CD4-positive, CD25-positive, alpha-beta regulatory T cell (primary cell): ENCODE results near the gene TADA3. TPM values are rescaled to one million over a fixed set of nuclear protein-coding genes. Genes with fewer than 3 reads are reported as not detected.

ENCODE experiments used
- ATAC-seq, 2 donors: fragments of 150-1000 bp; cut with Tn5 transposase; one replicate each; pipeline ENCODE4 v1.10.0; 2021; ENCODE audit warnings: low read depth in 2 of 2, moderate number of reproducible peaks in 2 of 2, moderate library complexity in 1 of 2
- DNase-seq, 3 donors: peaks; one replicate each; pipeline versions ENCODE4 v3.0.0 to v3.0.0-alpha.2; 2012 to 2022; ENCODE audit warnings: mixed read lengths in 1 of 3
- H3K27ac ChIP-seq: one replicate; pipeline ENCODE4 v1.7.0; 2013; ENCODE audit warnings: mild to moderate bottlenecking, low read length; ENCODE audit not compliant: insufficient read depth, poor library complexity, severe bottlenecking
- H3K27me3 ChIP-seq: one replicate; pipeline ENCODE4 v1.7.0; 2013; ENCODE audit warnings: low read length; ENCODE audit not compliant: control insufficient read depth, insufficient read depth
- H3K36me3 ChIP-seq: one replicate; pipeline ENCODE4 v1.7.0; 2013; ENCODE audit warnings: mild to moderate bottlenecking, low read length, moderate library complexity; ENCODE audit not compliant: control insufficient read depth, insufficient read depth
- H3K4me1 ChIP-seq: 2 replicates; pipeline ENCODE4 v1.7.0; 2013; ENCODE audit warnings: mild to moderate bottlenecking, low read length; ENCODE audit not compliant: insufficient read depth, control insufficient read depth, poor library complexity, severe bottlenecking
- H3K4me3 ChIP-seq: one replicate; pipeline ENCODE4 v1.7.0; 2013; ENCODE audit warnings: low read depth, mild to moderate bottlenecking, low read length, moderate library complexity
- H3K9me3 ChIP-seq, 2 experiments: 1 replicate in 1 of 2; 2 replicates in 1 of 2; pipeline ENCODE4 v1.7.0; 2013; ENCODE audit warnings: low read length in 2 of 2, mild to moderate bottlenecking in 1 of 2, moderate library complexity in 1 of 2; ENCODE audit not compliant: control insufficient read depth in 2 of 2
- H3K27ac Mint-ChIP-seq, 3 donors: one replicate each; pipeline ENCODE4 v1.8.0; 2020 to 2022; ENCODE audit warnings: mild to moderate bottlenecking in 3 of 3, mixed read lengths in 3 of 3, moderate library complexity in 2 of 3
- H3K27me3 Mint-ChIP-seq: one replicate; pipeline ENCODE4 v1.8.0; 2022; ENCODE audit warnings: mild to moderate bottlenecking, mixed read lengths
- H3K36me3 Mint-ChIP-seq: one replicate; pipeline ENCODE4 v1.8.0; 2020; ENCODE audit warnings: mixed read lengths
- H3K4me1 Mint-ChIP-seq, 4 donors: one replicate each; pipeline ENCODE4 v1.8.0; 2020 to 2022; ENCODE audit warnings: mixed read lengths in 4 of 4, mild to moderate bottlenecking in 1 of 4
- H3K4me3 Mint-ChIP-seq, 4 donors: one replicate each; pipeline ENCODE4 v1.8.0; 2020 to 2022; ENCODE audit warnings: mild to moderate bottlenecking in 4 of 4, mixed read lengths in 4 of 4, moderate library complexity in 3 of 4
- H3K9me3 Mint-ChIP-seq, 7 donors: one replicate each; pipeline ENCODE4 v1.8.0; 2020 to 2022; ENCODE audit warnings: mixed read lengths in 7 of 7, mild to moderate bottlenecking in 3 of 7, moderate library complexity in 2 of 7
- polyA plus RNA-seq, 4 donors: library from polyadenylated mRNA; unstranded; fragments of 300-500 nt; fragmentation: Illumina TruSeq; gene quantifications; one replicate each; pipeline ENCODE4 v1.2.3, GENCODE V29; 2021
- total RNA-seq: library from RNA; stranded (reverse); gene quantifications from one replicate; pipeline ENCODE4 v1.2.3, GENCODE V29; 2022

TADA3 gene
- total and polyA plus RNA-seq, 5 donors from 2014 or later, result 44.7 to 69.0 (median 59.8) TPM

DNA sequence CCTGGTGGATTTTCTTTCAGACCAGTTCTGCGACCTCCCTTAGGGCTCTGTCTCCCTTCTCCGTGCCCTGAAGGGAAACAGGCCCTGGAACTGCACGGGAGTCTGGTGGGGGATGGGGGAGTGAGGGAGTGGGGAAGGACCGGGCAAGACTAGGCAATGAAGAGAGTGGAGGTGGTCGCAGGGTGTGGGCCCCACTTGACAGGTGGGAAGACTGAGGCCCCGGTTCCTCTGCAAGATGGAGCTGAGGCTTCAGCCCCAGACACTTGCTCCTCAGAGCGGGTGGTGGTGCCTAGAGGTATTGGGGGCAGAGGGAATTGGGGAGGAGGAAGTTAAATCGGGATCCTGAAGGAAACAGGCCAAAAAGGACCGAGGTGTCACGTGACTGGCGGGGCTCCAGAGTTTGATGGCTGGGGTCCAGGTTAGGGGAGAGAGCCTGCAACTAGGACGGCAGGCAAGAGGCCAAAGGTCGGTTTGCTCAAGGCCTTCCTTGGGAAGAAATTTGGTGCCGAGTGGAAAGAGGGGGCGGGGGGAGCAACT lies 21.9 kb downstream of the TADA3 start:
- Histone ChIP-seq H3K9me3 (no peaks in the 10 kb centered on the region), H3K4me3 (peak overlapping the region; percentile 61), H3K27ac (no peak overlapping the region), H3K27me3 (no peaks in the 10 kb centered on the region), H3K36me3 (no peaks in the 10 kb centered on the region), H3K4me1 (peaks cover 18% of the 10 kb centered on the region)
- Mint-ChIP-seq H3K27me3 (peaks cover 5% of the 10 kb centered on the region), H3K36me3 (peaks cover 7% of the 10 kb centered on the region), H3K27ac (no peak overlapping the region), H3K4me3 (peak overlapping the region; percentile 38 to 82 (median 56)), H3K9me3 (peaks cover 0 to 2% (median 0%) of the 10 kb centered on the region in 7 donors), H3K4me1 (peaks cover 0 to 35% (median 23%) of the 10 kb centered on the region in 4 donors)
- ATAC-seq (no peak), DNase-seq (no peak)

DNA sequence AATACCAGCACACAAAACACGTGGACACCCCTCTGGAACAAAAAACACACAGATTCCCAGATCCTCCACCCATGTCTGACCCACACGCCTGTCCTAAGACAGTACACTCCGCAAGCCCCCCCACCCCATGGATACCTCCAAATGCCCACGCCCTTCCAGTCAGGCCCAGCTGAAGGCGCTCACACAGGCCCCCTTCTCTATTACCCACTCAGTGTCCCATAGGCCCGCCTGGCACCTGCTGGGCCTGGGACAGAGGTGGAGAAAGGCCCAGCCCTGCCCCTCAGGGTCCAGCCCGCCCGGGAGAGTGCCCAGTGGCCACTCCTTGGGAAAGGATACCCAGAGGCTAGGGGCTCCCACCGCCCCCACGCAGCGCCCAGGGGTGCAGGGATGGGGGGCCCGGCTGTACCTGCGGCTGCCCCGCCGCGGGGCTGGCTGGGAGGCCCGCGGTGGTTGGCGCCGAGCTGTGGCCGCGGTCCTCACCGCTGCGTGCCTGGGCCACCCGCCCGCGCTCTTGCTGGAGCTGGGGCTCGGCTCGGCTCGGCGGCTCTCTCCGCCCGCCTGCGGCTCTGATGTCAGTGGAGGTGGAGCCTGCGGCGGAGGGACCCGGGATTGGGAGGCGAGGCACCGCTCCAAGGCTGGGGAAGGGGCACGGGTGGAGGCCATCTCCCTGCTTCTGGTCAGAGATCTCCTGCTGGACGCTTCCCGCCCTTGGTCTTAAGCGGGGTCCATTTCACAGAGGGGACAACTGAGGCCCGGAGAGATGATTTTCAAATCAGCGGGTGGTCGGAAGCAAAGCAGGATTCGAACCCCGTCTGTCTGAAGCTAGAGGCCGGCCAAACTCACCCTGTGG lies 22.6 kb downstream of the TADA3 start, which contains the start of gene CAMK1:
Gene CAMK1 (minus strand): TSS at position 522 of the 850 bp plus-strand sequence. CDS start 2,198 bp downstream, outside the sequence.
- H3K27ac ChIP-seq, result no peak within 1 kb of the TSS
- Mint-ChIP-seq H3K9me3 (peaks cover 0 to 2% (median 0%) of the 10 kb centered on the region in 7 donors), H3K36me3 (peaks cover 11% of the 10 kb centered on the region), H3K27me3 (peaks cover 5% of the 10 kb centered on the region), H3K4me3 (peak within 1 kb of the TSS; percentile 76 to 84 (median 80)), H3K4me1 (peaks cover 0 to 35% (median 21%) of the 10 kb centered on the region in 4 donors), H3K27ac (peak within 1 kb of the TSS; percentile 76 to 92 (median 87))
- H3K4me3 ChIP-seq, result peak within 1 kb of the TSS; percentile 61
- no peaks in the 10 kb centered on the region for H3K36me3 ChIP-seq
- no peaks in the 10 kb centered on the region for H3K27me3 ChIP-seq
- ATAC-seq, result peak; percentile 90
- H3K4me1 ChIP-seq, result peaks cover 18% of the 10 kb centered on the region
- peak; percentile 23 to 63 (median 42) for DNase-seq
- no peaks in the 10 kb centered on the region for H3K9me3 ChIP-seq

DNA sequence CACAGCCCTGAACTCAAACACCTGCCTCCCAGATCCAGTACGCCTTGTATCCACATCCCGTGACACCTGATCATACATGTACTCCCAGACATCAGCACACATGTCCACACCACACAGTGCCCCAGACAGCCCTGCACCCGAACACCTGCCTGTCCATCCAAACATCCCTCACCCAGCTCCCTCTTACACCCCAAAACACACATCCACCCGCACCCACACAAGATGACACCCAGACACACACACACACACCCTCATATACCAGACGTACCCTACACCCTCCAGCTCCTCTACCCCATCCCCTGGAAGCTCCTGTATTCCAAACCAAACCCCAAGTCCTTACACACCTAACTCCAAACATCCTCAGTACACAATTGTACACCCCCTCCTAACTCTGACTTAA lies 23.3 kb downstream of the TADA3 start:
- peak overlapping the region; percentile 51 for H3K4me3 ChIP-seq
- peaks cover 0 to 35% (median 21%) of the 10 kb centered on the region in 4 donors for H3K4me1 Mint-ChIP-seq
- no peaks in the 10 kb centered on the region for H3K36me3 ChIP-seq
- peak overlapping the region; percentile 76 to 84 (median 80) for H3K4me3 Mint-ChIP-seq
- peaks cover 5% of the 10 kb centered on the region for H3K27me3 Mint-ChIP-seq
- H3K27ac ChIP-seq, result no peak overlapping the region
- no peaks in the 10 kb centered on the region for H3K9me3 ChIP-seq
- H3K27ac Mint-ChIP-seq, result peak overlapping the region; percentile 76 to 92 (median 87)
- H3K36me3 Mint-ChIP-seq, result peaks cover 11% of the 10 kb centered on the region
- H3K27me3 ChIP-seq, result no peaks in the 10 kb centered on the region
- peaks cover 18% of the 10 kb centered on the region for H3K4me1 ChIP-seq
- peaks cover 0 to 2% (median 0%) of the 10 kb centered on the region in 7 donors for H3K9me3 Mint-ChIP-seq
- DNase-seq (no peak), ATAC-seq (no peak)

DNA sequence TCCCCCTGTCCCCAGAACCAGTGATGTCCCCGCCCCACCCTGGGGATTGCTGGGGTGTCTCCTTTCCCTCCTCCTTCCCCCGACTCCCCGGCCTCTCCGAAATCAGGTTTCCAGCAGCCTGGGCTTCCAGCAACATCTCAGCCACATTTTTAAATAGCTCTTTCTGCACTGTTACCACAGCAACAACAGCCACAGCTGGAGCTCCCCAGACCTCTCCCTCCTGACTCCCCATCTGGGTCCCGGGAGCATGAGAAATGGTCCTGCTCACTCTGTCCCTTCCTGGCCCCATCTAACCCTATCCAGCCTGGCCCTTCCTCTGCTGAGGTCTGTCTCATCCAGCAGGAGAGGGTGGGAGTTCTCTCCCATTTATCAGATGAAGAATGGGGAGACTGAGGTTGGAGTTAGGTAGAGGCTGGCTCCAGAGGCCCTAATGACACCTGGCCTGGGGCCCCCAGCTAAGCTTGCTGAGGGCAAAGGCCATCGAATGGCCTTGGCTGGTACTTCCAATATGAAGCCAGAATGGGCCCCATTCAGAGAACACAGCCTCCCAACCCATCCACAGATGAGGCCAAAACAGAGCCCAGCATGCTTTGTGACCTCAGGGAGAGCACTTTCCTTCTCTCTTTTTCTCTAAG lies 24.0 kb downstream of the TADA3 start:
- Mint-ChIP-seq H3K4me1 (peaks cover 0 to 35% (median 21%) of the 10 kb centered on the region in 4 donors), H3K9me3 (peaks cover 0 to 2% (median 0%) of the 10 kb centered on the region in 7 donors), H3K27me3 (peaks cover 5% of the 10 kb centered on the region), H3K27ac (peak overlapping the region in 2 of 3 donors; percentile 76 to 87), H3K36me3 (peaks cover 8% of the 10 kb centered on the region), H3K4me3 (peak overlapping the region in 2 of 4 donors; percentile 47 to 84)
- no peak overlapping the region for H3K27ac ChIP-seq
- H3K4me1 ChIP-seq, result peaks cover 18% of the 10 kb centered on the region
- ATAC-seq (no peak), DNase-seq (no peak)
- H3K4me3 ChIP-seq, result no peak overlapping the region
- H3K27me3 ChIP-seq, result no peaks in the 10 kb centered on the region
- H3K36me3 ChIP-seq, result no peaks in the 10 kb centered on the region
- H3K9me3 ChIP-seq, result no peaks in the 10 kb centered on the region

DNA sequence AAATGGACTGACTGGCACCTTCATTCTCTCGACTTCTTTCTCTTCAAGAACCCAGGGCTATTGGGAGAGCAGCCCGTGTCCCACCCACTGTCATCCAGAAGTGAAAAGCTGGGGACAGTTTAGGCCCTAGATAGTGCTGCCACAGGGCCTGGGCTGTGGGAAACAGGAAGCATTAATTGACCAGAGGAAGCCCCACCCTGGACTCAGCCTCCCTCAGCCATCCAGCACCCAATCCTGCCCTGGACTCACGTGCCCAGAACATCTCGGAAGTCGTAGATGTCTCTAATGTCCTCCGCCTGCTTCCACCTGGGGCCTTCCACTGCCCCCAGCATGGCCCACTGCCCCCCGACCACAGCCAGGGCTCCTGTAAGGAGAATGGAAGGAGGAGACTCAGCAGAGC lies 24.9 kb downstream of the TADA3 start:
- peak overlapping the region in 2 of 4 donors; percentile 27 to 28 for H3K4me3 Mint-ChIP-seq
- ATAC-seq, result no peak
- peaks cover 0 to 35% (median 21%) of the 10 kb centered on the region in 4 donors for H3K4me1 Mint-ChIP-seq
- peaks cover 0 to 2% (median 0%) of the 10 kb centered on the region in 7 donors for H3K9me3 Mint-ChIP-seq
- Histone ChIP-seq H3K4me3 (no peak overlapping the region), H3K27me3 (no peaks in the 10 kb centered on the region), H3K36me3 (no peaks in the 10 kb centered on the region), H3K9me3 (no peaks in the 10 kb centered on the region), H3K27ac (no peak overlapping the region), H3K4me1 (peaks cover 18% of the 10 kb centered on the region)
- DNase-seq, result no peak
- H3K27me3 Mint-ChIP-seq, result peaks cover 5% of the 10 kb centered on the region
- peaks cover 8% of the 10 kb centered on the region for H3K36me3 Mint-ChIP-seq
- peak overlapping the region in 2 of 3 donors; percentile 78 to 85 for H3K27ac Mint-ChIP-seq

DNA sequence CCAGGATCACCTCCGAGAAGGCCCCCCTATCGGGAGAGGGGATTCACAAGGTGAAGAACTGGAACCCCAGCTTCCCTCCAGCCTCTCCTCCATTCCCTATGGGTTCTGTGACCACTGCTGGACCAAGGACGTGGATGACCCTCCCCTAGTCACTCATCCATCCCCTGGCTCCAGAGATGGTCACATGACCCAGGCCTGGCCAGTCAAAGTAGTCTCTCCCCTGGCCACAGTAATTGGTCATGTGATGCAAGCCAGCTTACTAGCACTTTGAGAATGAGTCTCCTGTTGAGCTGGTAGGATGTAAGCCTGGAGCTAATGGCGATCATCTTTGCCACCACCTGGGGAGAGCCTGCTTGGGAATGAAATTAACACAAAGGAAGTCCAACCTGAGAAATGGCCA lies 26.4 kb downstream of the TADA3 start:
- Histone ChIP-seq H3K9me3 (no peaks in the 10 kb centered on the region), H3K4me3 (no peak overlapping the region), H3K36me3 (no peaks in the 10 kb centered on the region), H3K4me1 (peaks cover 18% of the 10 kb centered on the region), H3K27me3 (no peaks in the 10 kb centered on the region), H3K27ac (no peak overlapping the region)
- Mint-ChIP-seq H3K36me3 (peaks cover 11% of the 10 kb centered on the region), H3K4me1 (peaks cover 0 to 36% (median 23%) of the 10 kb centered on the region in 4 donors), H3K4me3 (no peak overlapping the region), H3K27me3 (peaks cover 2% of the 10 kb centered on the region), H3K9me3 (peaks cover 0 to 2% (median 0%) of the 10 kb centered on the region in 7 donors), H3K27ac (no peak overlapping the region)
- DNase-seq (no peak), ATAC-seq (no peak)

DNA sequence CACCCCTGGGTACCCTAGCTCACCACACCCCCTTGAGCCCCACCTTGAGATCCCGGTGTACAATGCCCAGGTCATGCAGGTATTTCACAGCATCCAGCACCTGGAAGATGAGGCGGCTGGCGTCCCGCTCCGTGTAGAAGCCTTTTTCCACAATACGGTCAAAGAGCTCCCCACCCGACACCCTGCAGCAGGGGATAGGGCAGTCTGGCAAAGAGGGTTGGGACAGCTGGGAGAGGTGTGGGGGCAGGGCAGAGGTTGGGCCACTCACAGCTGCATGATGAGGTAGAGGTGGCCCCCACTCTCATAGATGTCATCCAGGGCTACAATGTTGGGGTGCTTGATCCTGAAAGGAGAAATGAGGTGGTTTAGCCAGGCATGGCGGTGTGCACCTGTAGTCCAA lies 29.4 kb downstream of the TADA3 start:
- H3K9me3 Mint-ChIP-seq, result peaks cover 0 to 2% (median 0%) of the 10 kb centered on the region in 7 donors
- Histone ChIP-seq H3K27ac (no peak overlapping the region), H3K27me3 (no peaks in the 10 kb centered on the region), H3K36me3 (peaks cover 16% of the 10 kb centered on the region), H3K4me1 (no peaks in the 10 kb centered on the region), H3K9me3 (no peaks in the 10 kb centered on the region), H3K4me3 (no peak overlapping the region)
- no peak overlapping the region for H3K27ac Mint-ChIP-seq
- ATAC-seq (no peak), DNase-seq (no peak)
- H3K4me1 Mint-ChIP-seq, result peaks cover 0 to 14% (median 9%) of the 10 kb centered on the region in 4 donors
- H3K27me3 Mint-ChIP-seq, result no peaks in the 10 kb centered on the region
- H3K4me3 Mint-ChIP-seq, result no peak overlapping the region
- peaks cover 32% of the 10 kb centered on the region for H3K36me3 Mint-ChIP-seq
